Right hindlimb (tissue), 1 donor: Measurements from ENCODE around the gene MYF6.

Source experiments
- DNase-seq: peaks from one replicate; pipeline ENCODE4 v3.0.0-alpha.2; 2018

Gene MYF6

GRCh38 chr12:80707830-80708258 is 410 bp downstream of the MYF6 start:
- DNase-seq, result no peak

DNA sequence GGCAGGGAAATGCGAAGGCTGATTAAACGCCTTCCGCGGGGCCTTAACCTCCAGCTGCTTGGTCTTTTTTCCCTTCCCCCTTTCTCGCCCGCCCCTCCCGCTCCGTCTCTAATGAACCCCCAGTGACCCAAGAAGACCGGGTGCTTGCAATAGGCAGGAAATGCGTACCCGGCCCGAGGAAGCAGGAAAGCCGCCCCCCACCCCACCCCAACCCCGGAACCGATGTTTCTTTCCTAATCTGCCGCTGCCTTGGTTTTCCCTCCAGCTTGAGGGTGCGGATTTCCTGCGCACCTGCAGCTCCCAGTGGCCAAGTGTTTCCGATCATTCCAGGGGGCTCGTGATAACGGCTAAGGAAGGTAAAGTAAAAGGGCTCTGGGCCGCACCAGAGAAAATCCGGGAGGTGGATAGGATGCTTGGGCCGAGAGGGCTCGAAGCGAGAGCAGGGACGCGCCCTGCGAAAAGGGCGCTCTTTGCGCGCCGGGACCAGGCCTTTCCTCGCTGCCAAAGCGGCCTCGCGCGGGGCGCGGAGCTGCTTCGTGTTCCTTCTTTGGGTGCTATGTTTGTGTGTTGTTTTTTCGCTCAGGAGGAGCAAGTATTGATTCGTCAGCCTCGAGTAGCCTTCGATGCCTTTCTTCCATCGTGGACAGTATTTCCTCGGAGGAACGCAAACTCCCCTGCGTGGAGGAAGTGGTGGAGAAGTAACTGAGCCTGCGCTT is 983 bp downstream of the MYF6 start:
- DNase-seq, result peak; percentile 67

DNA sequence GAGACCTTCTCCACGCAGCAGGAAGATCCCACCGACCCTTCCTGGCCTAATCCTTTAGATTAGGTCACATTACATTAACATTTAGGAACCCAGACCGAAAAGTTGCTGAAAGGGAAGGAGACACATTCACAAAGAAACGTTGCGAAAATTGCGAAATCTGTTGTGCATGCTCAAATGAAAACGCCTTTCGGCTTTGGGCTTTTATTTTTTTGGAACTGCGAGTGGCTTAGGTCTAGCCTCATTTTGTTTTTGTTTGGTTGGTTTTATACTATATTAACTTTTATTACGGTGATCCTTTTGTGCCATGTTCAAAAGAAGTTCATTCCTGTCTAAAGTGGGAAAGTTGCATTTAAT is 1.5 kb downstream of the MYF6 start:
- no peak for DNase-seq

DNA sequence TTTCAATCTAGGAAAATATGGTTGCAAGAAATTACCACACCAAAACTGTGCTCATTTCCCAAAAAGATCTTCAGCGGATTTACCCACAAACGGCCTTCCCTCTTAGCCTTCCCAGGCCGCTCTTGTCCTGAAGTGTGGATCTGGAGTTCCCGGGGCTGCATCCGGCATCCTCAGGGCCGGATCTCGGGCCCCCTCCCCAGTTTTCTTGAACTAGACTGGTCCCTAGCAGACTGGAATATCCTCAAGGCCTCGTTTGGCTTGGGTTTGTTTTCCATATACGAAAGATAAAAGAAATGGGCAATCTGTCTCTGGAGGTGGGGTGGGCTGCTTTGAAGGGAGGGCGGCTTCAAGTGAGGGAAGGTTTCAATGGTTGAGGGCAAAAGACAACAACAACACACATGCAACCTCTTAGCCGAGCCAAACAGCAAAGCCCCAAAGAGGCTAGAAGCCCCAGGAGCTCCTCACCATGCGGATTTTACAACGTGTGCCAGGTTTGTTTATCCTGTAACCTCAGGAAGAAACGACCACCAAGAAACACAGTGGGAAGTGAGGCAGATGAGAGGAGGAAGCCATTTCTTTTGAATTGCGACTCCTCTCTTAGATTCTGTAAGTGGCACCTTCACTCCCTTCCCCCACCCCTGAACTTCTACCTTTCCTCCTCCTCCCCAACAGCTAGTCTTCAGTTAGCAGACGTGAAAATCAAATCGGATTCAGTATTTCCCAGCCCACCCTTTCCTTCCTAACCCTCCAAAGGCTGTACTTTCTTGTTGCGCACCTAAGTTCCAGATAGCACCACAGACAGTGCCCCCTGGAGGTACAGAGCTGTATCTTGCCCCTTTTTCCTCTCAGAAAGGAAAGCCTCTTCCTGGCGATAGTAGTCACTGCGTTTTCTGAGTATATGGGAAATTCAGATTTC is 2.6 kb downstream of the MYF6 start:
- no peak for DNase-seq

DNA sequence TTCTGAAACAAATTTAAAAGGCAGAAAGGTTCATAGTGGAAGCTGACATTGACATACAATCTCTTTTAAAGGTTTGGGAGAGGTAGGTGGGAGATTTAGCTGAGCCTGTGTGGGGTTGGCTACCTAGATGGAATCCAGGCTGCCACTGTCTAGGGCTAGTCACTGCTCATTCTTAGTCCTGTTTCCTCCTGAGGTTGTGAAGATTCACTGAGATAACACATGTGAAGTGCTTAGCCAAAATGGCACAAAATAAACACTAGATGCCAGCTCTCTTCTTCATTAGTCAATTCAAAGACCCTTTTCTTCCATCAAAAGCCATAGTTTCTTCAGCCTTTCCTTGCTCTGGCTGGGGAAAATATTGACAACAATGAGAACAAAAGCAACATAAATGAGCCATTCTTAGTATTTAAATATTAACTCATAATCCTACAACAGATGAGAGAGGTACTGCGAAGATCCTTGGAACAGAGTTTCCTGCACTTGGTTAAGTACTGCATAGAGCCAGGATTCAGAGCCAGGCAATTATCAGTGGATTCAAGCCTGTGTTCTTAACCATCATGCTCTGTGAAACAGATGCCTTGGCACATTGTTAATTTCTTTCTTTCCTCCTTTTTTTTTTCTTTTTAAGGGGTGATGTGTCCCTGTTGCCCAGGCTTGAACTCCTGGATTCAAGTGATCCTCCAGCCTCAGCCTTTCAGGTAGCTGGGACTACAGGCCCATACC is 3.5 kb downstream of the MYF6 start:
- no peak for DNase-seq

- no peak for DNase-seq
These were observed 4.4 kb downstream of the MYF6 start for GRCh38 chr12:80711866-80712265.

- no peak for DNase-seq
These were observed 5.4 kb downstream of the MYF6 start for GRCh38 chr12:80712866-80713265.

DNA sequence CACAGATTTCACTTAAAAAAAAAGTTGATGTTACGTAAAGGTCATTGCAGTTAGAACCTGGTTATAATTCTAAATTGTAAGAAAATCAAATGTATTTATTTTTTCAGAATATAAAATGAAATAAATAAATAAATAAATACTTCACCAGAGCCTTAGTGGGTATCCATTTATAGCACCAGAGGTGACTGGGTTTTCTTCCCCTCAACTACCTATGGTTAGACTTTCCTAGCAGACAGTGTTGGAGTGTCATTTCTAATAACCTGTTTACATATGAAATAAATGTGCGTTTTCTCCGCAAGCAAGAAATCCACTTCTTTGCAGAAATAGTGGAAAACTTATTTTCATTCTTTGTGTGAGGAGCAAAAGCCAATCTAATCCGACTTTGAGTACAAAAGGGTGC is 6.0 kb downstream of the MYF6 start:
- no peak for DNase-seq

DNA sequence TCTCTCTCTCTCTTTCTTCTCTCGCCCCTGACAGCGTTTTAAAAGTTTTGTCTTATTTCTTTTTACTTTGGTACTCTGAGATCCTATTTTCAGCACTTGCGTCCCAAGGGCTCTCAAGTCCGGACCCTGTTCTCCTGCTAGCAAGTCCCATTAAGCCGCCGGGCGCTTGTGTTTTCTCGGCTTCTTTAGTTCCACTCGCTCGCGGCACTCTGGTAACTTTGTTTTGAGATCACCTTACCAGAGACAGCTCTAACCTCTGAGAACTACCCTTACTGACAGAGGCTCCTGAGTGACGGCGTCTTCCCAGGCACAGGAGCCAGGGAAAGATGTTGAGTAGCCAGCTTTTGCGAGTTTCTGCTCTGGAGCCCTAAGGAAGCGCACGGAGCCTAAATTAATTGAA is 6.6 kb downstream of the MYF6 start:
- DNase-seq, result no peak

- no peak for DNase-seq
These were observed 7.4 kb downstream of the MYF6 start for GRCh38 chr12:80714846-80715245.

DNA sequence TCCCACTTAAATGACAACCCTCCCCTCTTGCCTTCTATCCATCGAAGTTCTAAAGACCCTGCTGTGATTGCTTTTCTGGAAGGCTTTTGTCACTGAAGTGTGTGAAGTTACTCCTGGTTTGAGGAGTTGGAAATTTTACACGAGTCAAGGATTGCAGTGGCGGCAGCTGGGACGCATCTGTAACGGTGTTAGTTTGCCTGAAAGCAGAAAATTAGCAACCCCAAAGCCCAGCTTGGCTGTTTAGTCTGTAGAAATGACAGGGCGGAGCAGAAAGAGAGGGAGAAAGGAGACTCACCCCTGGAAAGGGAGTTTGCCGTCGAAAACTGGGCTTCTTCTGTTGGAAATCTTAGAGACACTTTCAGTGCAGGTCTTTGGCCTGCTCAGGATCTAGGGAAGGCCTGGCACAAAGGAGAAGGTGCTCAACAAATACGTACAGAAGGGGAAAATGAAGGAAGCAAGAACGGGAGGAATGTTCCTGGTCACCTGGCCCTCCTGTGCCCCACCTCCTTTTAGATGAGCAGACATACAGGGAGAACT is 8.3 kb downstream of the MYF6 start:
- peak; percentile 52 for DNase-seq

DNA sequence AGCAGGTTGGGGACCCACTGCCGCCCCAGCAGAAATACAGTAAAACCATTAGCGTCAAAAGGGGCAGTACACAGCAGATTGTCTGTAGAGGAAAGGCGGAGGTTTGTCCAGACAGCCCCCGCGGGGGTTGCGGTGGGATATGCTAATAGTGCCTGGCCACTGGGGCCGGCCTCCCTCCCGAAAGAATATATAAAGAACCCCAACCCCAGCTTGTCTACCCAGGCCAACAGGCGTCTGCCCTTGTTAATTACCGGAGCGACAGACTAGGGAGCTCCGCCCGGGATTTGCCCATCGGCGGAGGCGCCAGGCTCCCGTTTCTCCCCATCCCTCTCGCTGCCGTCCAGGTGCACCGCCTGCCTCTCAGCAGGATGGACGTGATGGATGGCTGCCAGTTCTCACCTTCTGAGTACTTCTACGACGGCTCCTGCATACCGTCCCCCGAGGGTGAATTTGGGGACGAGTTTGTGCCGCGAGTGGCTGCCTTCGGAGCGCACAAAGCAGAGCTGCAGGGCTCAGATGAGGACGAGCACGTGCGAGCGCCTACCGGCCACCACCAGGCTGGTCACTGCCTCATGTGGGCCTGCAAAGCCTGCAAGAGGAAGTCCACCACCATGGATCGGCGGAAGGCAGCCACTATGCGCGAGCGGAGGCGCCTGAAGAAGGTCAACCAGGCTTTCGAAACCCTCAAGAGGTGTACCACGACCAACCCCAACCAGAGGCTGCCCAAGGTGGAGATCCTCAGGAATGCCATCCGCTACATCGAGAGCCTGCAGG is 9.4 kb downstream of the MYF6 start, which contains the start of gene MYF5:
TSS of gene MYF5 (plus strand) at position 217 of the 774 bp plus-strand sequence. CDS start at position 369, 152 bp downstream.
- DNase-seq, result peak; percentile 78

DNA sequence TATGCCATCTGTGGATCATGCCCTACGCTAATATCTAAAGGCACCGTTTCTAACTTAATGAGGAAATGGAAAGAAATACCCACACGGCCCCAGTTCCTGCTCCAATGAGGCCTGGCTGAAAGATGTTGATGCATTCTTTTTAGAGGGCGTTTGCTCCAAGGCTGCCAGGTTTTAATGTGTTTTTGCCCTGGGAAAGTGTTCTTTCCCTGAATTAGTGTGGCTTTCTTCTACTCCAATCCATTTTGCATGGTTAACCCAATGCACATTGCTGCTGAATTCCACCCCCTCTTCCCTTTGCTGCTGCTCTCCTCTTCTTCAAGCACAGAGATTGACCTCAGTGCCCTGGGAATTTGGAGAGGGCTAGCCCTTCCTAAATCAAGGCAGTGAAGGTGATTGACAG is 10.4 kb downstream of the MYF6 start:
- no peak for DNase-seq

- DNase-seq, result no peak
These were observed 13.1 kb downstream of the MYF6 start for GRCh38 chr12:80720516-80720915.

DNA sequence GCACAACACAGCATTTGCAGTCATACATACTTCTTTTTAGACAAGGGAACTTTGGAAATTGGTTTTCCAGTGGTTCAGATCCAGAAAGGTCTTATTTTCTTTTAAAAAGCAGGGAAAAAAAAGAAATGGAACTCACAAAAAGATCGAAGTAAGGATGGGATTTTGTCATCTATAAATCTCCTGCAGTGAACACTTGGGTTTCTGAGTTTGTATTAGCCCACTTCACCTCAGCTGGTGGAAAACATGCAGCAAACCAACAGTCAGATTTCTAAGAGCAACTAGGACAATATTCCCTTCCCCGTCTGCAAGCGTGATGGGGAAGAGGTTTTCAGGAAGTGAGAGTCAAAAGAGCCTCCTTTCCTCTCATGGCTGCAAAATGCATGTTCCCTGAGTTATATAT is 13.9 kb downstream of the MYF6 start:
- no peak for DNase-seq

GRCh38 chr12:80745851-80746505 is 38.5 kb downstream of the MYF6 start:
- peak; percentile 57 for DNase-seq

DNA sequence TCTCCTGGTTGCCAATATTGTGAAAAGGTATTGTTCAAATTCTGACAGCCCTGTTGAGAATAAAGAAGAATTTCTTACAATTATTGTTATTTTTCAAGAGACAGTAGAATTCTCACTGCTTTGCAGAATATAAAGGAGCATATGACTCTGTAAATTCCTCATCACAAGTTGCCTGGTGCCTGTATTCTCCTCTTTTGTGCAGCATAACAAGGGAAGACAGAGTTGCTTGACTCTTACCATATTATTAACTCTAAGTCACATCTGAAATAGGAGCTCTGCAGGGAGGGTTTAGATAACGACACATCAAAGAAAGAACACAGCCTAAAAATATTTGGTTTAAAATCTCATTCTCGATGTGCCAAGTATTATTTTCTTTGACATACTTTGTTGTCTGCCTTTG is 40.4 kb downstream of the MYF6 start:
- no peak for DNase-seq

DNA sequence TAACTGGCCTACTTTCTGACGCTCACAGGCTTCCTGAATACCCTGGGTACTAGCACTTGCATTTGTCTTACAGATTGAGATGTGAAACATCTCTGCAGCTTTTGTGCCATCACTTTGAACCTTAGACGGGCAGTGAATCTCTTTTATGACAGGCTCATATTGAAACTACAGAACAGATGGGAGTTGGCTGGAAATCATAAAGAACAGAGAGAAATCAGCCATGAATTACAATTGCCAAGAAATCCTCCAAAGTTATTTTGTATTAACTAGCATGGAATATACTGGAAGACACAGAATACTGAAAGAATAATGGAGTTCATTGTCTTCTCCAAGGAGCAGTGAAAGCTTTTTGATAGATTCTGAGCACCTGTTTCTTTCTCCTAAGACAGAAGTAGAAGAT is 42.0 kb downstream of the MYF6 start:
- DNase-seq, result no peak

GRCh38 chr12:80752464-80752863 is 45.0 kb downstream of the MYF6 start:
- no peak for DNase-seq

GRCh38 chr12:80754274-80754673 is 46.8 kb downstream of the MYF6 start:
- DNase-seq, result no peak

GRCh38 chr12:80756875-80757274 is 49.4 kb downstream of the MYF6 start:
- no peak for DNase-seq
